ENCODE results near the gene FAM193A. TPM values are rescaled to one million over a fixed set of nuclear protein-coding genes. Genes with fewer than 3 reads are reported as not detected.

Gene FAM193A
- total RNA-seq (10 to 100 TPM; 12.6 to 21.0 (median 17.3) TPM), polyA plus RNA-seq (10 to 100 TPM in 1 of 2 donors, 1 to 10 TPM in 1; 9.7 to 10.6 TPM)
- long read RNA-seq, donor 1, partial matches to known transcripts, result 5 of 9 reads
- long read RNA-seq, donor 1, other reads (novel, unspliced or antisense), result 4 of 9 reads
- long read RNA-seq, donor 2, partial matches to known transcripts, result 6 of 9 reads
- long read RNA-seq, donor 2, other reads (novel, unspliced or antisense), result 3 of 9 reads
- long read RNA-seq, donor 3, partial matches to known transcripts, result 7 of 9 reads
- long read RNA-seq, donor 3, other reads (novel, unspliced or antisense), result 2 of 9 reads

GRCh38 chr4:2536193-2537010, at the start of gene FAM193A:
FAM193A (plus strand) TSS chr4:2536647; CDS start chr4:2536916, 269 bp downstream.
- Histone ChIP-seq H3K9me3 (no peaks in the 10 kb centered on the region), H3K4me1 (peaks cover 5 to 38% (median 26%) of the 10 kb centered on the region in 12 donors), H3K27ac (peak within 1 kb of the TSS; percentile 94 to 99 (median 97)), H3K36me3 (peaks cover 0 to 3% (median 0%) of the 10 kb centered on the region in 9 donors), H3K4me3 (peak within 1 kb of the TSS; percentile 71 to 99 (median 92)), H3K27me3 (no peaks in the 10 kb centered on the region)
- 0 to 1% (median 0%) methylated on average over 4 to 106 of the region's 106 CpGs for WGBS, 4 donors
- DNase-seq (peak; percentile 99 to 100 (median 100)), ATAC-seq (peak; percentile 96 to 100 (median 98))
- peak in 1 of 2 donors; percentile 73 for TF ChIP-seq POLR2A (IDR thresholded peaks at IDR 0.05)
- TF ChIP-seq CTCF (IDR thresholded peaks at IDR 0.05), result peak in 3 of 12 donors; percentile 5 to 15 (median 11)
- intact Hi-C loops (cut with DNase I), result loop anchor here in 8 of 10 donors (2.0 to 10.0 kb wide), 10 partner anchors 54 to 294 kb away; partner anchors contain the start of genes RNF4 (in 7 of the 8), HAUS3 (in 2 of the 8), POLN (in 2 of the 8) and CFAP99 (in 1 of the 8)

- H3K9me3 ChIP-seq, result no peaks in the 10 kb centered on the region
- H3K27ac ChIP-seq, result peak overlapping the region in 1 of 12 donors; percentile 79
- WGBS, 4 donors, result 93 to 99% (median 94%) methylated on average over 6 of the region's 6 CpGs
- H3K4me1 ChIP-seq, result peaks cover 14 to 87% (median 60%) of the 10 kb centered on the region in 12 donors
- TF ChIP-seq POLR2A (IDR thresholded peaks at IDR 0.05) (no peak), CTCF (IDR thresholded peaks at IDR 0.05) (no peak)
- H3K4me3 ChIP-seq, result no peak overlapping the region
- no peaks in the 10 kb centered on the region for H3K27me3 ChIP-seq
- intact Hi-C loops (cut with DNase I), result no loop called here
- H3K36me3 ChIP-seq, result peaks cover 0 to 28% (median 19%) of the 10 kb centered on the region in 9 donors
- no peak for DNase-seq
- ATAC-seq, result no peak
Measured at GRCh38 chr4:2486981-2487380, 49.5 kb upstream of the FAM193A start.

- Histone ChIP-seq H3K36me3 (peaks cover 0 to 34% (median 25%) of the 10 kb centered on the region in 9 donors), H3K27ac (peak overlapping the region in 1 of 12 donors; percentile 79), H3K9me3 (no peaks in the 10 kb centered on the region), H3K4me3 (no peak overlapping the region), H3K27me3 (no peaks in the 10 kb centered on the region), H3K4me1 (peaks cover 8 to 81% (median 55%) of the 10 kb centered on the region in 12 donors)
- DNase-seq (no peak), ATAC-seq (no peak)
- WGBS, 4 donors, result 85 to 92% (median 90%) methylated on average over 6 of the region's 6 CpGs
- intact Hi-C loops (cut with DNase I), result no loop called here
- no peak for TF ChIP-seq POLR2A (IDR thresholded peaks at IDR 0.05)
- TF ChIP-seq CTCF (IDR thresholded peaks at IDR 0.05), result no peak
Measured at GRCh38 chr4:2487632-2488031, 48.8 kb upstream of the FAM193A start.
